ENCODE measurements around the gene CUL2. TPM values are rescaled to one million over a fixed set of nuclear protein-coding genes. Genes with fewer than 3 reads are reported as not detected.
"Not testable (repeated sequence)": the region's sequence is repeated elsewhere in the genome, so short reads cannot be mapped to it uniquely, and the experiment has no call there.

CUL2 gene
- polyA plus RNA-seq, 1 donor, result 34.6 TPM

- peak in 1 of 2 donors; percentile 55 for DNase-seq
These were observed 455 bp downstream of the CUL2 start for GRCh38 chr10:35089611-35090161.

GRCh38 chr10:35083242-35083641, 6.9 kb downstream of the CUL2 start:
- peaks cover 11% of the 10 kb centered on the region for H3K9me3 ChIP-seq (ENCODE audit: control insufficient read depth, low read depth, low read length)
- H3K27me3 ChIP-seq (ENCODE audit: control insufficient read depth, insufficient read depth, low read length), result no peaks in the 10 kb centered on the region
- no peak overlapping the region for H3K27ac ChIP-seq (ENCODE audit: low read length)
- H3K4me3 ChIP-seq (ENCODE audit: low read length), result no peak overlapping the region
- DNase-seq, result no peak
- WGBS (ENCODE audit: insufficient coverage, low lambda C conversion rate), result no CpG with 5 or more reads among the region's 1 CpG
- H3K36me3 ChIP-seq (ENCODE audit: control insufficient read depth, insufficient read depth, low read length), result peaks cover 8% of the 10 kb centered on the region
- H3K4me1 ChIP-seq (ENCODE audit: control insufficient read depth, insufficient read depth, low read length), result no peaks in the 10 kb centered on the region

More at GRCh38 chr10:35089611-35090161, 455 bp downstream of the CUL2 start:
- peak overlapping the region; percentile 88 for H3K4me3 ChIP-seq (ENCODE audit: low read length)
- peak overlapping the region; percentile 92 for H3K27ac ChIP-seq (ENCODE audit: low read length)
- peaks cover 3% of the 10 kb centered on the region for H3K4me1 ChIP-seq (ENCODE audit: control insufficient read depth, insufficient read depth, low read length)
- peaks cover 3% of the 10 kb centered on the region for H3K36me3 ChIP-seq (ENCODE audit: control insufficient read depth, insufficient read depth, low read length)
- H3K27me3 ChIP-seq (ENCODE audit: control insufficient read depth, insufficient read depth, low read length), result no peaks in the 10 kb centered on the region
- WGBS (ENCODE audit: insufficient coverage, low lambda C conversion rate), result no CpG with 5 or more reads among the region's 27 CpGs
- H3K9me3 ChIP-seq (ENCODE audit: control insufficient read depth, low read depth, low read length), result no peaks in the 10 kb centered on the region

DNA sequence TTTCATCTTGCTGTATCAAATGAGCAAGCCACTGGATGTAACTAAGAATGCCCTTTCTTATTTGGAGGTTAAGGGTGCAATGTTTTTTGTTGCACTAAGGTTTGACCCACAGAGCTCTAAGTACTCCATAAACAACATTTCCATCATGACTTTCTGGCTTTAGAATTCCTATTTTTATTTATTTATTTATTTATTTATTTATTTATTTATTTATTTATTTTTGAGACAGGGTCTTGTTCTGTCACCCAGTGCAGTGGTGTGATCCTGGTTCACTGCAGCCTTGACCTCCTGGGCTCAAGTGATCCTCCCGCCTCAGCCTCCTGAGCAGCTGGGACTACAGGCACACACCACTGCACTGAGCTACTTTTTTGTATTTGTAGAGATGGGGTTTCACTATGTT, 9.9 kb downstream of the CUL2 start:
- not testable (repeated sequence) for H3K36me3 ChIP-seq (ENCODE audit: control insufficient read depth, insufficient read depth, low read length); H3K4me3 ChIP-seq (ENCODE audit: low read length); DNase-seq; H3K4me1 ChIP-seq (ENCODE audit: control insufficient read depth, insufficient read depth, low read length); H3K27ac ChIP-seq (ENCODE audit: low read length); H3K27me3 ChIP-seq (ENCODE audit: control insufficient read depth, insufficient read depth, low read length)
- no CpG with 5 or more reads among the region's 1 CpG for WGBS (ENCODE audit: insufficient coverage, low lambda C conversion rate)
- peaks cover 11% of the 10 kb centered on the region for H3K9me3 ChIP-seq (ENCODE audit: control insufficient read depth, low read depth, low read length)

GRCh38 chr10:35079763-35080162, 10.4 kb downstream of the CUL2 start:
- Histone ChIP-seq H3K27ac (ENCODE audit: low read length) (no peak overlapping the region), H3K9me3 (ENCODE audit: control insufficient read depth, low read depth, low read length) (peaks cover 11% of the 10 kb centered on the region), H3K4me1 (ENCODE audit: control insufficient read depth, insufficient read depth, low read length) (no peaks in the 10 kb centered on the region), H3K36me3 (ENCODE audit: control insufficient read depth, insufficient read depth, low read length) (peaks cover 8% of the 10 kb centered on the region), H3K4me3 (ENCODE audit: low read length) (no peak overlapping the region), H3K27me3 (ENCODE audit: control insufficient read depth, insufficient read depth, low read length) (no peaks in the 10 kb centered on the region)
- WGBS (ENCODE audit: insufficient coverage, low lambda C conversion rate), result 100% methylated on average over 1 of the region's 3 CpGs
- no peak for DNase-seq

- Histone ChIP-seq H3K27ac (ENCODE audit: low read length) (no peak overlapping the region), H3K4me1 (ENCODE audit: control insufficient read depth, insufficient read depth, low read length) (no peaks in the 10 kb centered on the region), H3K36me3 (ENCODE audit: control insufficient read depth, insufficient read depth, low read length) (peaks cover 8% of the 10 kb centered on the region), H3K4me3 (ENCODE audit: low read length) (no peak overlapping the region), H3K9me3 (ENCODE audit: control insufficient read depth, low read depth, low read length) (peaks cover 11% of the 10 kb centered on the region), H3K27me3 (ENCODE audit: control insufficient read depth, insufficient read depth, low read length) (no peaks in the 10 kb centered on the region)
- no peak for DNase-seq
- 100% methylated on average over 1 of the region's 4 CpGs for WGBS (ENCODE audit: insufficient coverage, low lambda C conversion rate)
These were observed 10.9 kb downstream of the CUL2 start for GRCh38 chr10:35079265-35079664.

- no peaks in the 10 kb centered on the region for H3K9me3 ChIP-seq (ENCODE audit: control insufficient read depth, low read depth, low read length)
- no peaks in the 10 kb centered on the region for H3K4me1 ChIP-seq (ENCODE audit: control insufficient read depth, insufficient read depth, low read length)
- H3K27me3 ChIP-seq (ENCODE audit: control insufficient read depth, insufficient read depth, low read length), result no peaks in the 10 kb centered on the region
- H3K36me3 ChIP-seq (ENCODE audit: control insufficient read depth, insufficient read depth, low read length), result peaks cover 8% of the 10 kb centered on the region
- no peak overlapping the region for H3K4me3 ChIP-seq (ENCODE audit: low read length)
- H3K27ac ChIP-seq (ENCODE audit: low read length), result no peak overlapping the region
- DNase-seq, result no peak
- whole genome bisulfite sequencing (ENCODE audit: insufficient coverage, low lambda C conversion rate), result no CpG with 5 or more reads among the region's 3 CpGs
These were observed 14.9 kb downstream of the CUL2 start for GRCh38 chr10:35075228-35075627.

- Histone ChIP-seq H3K9me3 (ENCODE audit: control insufficient read depth, low read depth, low read length) (no peaks in the 10 kb centered on the region), H3K27me3 (ENCODE audit: control insufficient read depth, insufficient read depth, low read length) (no peaks in the 10 kb centered on the region), H3K36me3 (ENCODE audit: control insufficient read depth, insufficient read depth, low read length) (peaks cover 9% of the 10 kb centered on the region), H3K4me3 (ENCODE audit: low read length) (no peak overlapping the region), H3K27ac (ENCODE audit: low read length) (no peak overlapping the region), H3K4me1 (ENCODE audit: control insufficient read depth, insufficient read depth, low read length) (no peaks in the 10 kb centered on the region)
- WGBS (ENCODE audit: insufficient coverage, low lambda C conversion rate), result no CpG with 5 or more reads among the region's 4 CpGs
- DNase-seq, result no peak
These were observed 15.9 kb downstream of the CUL2 start for GRCh38 chr10:35074266-35074665.

- no peak for DNase-seq
- WGBS (ENCODE audit: insufficient coverage, low lambda C conversion rate), result no CpG with 5 or more reads among the region's 3 CpGs
- Histone ChIP-seq H3K36me3 (ENCODE audit: control insufficient read depth, insufficient read depth, low read length) (peaks cover 11% of the 10 kb centered on the region), H3K4me1 (ENCODE audit: control insufficient read depth, insufficient read depth, low read length) (no peaks in the 10 kb centered on the region), H3K27ac (ENCODE audit: low read length) (no peak overlapping the region), H3K9me3 (ENCODE audit: control insufficient read depth, low read depth, low read length) (no peaks in the 10 kb centered on the region), H3K4me3 (ENCODE audit: low read length) (no peak overlapping the region), H3K27me3 (ENCODE audit: control insufficient read depth, insufficient read depth, low read length) (no peaks in the 10 kb centered on the region)
These were observed 19.6 kb downstream of the CUL2 start for GRCh38 chr10:35070521-35070920.

- H3K36me3 ChIP-seq (ENCODE audit: control insufficient read depth, insufficient read depth, low read length), result peaks cover 42% of the 10 kb centered on the region
- WGBS (ENCODE audit: insufficient coverage, low lambda C conversion rate), result 89% methylated on average over 1 of the region's 3 CpGs
These were observed 26.2 kb downstream of the CUL2 start for GRCh38 chr10:35063837-35064454.

DNA sequence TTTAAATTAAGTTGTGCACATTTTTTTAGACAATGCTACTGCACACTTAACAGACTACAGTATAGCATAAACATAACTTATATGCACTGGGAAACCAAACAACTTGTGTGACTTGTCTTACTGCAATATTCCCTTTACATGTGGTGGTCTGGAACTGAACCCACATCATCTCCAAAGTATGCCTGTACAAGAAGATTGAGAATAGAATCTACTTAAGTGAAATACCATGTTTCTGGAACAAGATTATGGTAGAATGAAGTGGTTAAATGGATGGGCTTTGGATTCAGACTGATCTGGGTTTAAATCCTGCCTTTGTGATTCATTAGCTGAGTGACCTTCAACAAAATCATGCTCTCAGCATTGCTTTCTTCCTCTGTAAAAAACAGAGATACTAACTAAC, 30.7 kb downstream of the CUL2 start:
- Histone ChIP-seq H3K27me3 (ENCODE audit: control insufficient read depth, insufficient read depth, low read length) (no peaks in the 10 kb centered on the region), H3K4me1 (ENCODE audit: control insufficient read depth, insufficient read depth, low read length) (no peaks in the 10 kb centered on the region), H3K4me3 (ENCODE audit: low read length) (no peak overlapping the region), H3K36me3 (ENCODE audit: control insufficient read depth, insufficient read depth, low read length) (peaks cover 51% of the 10 kb centered on the region), H3K27ac (ENCODE audit: low read length) (no peak overlapping the region), H3K9me3 (ENCODE audit: control insufficient read depth, low read depth, low read length) (no peaks in the 10 kb centered on the region)
- no peak for DNase-seq

More at GRCh38 chr10:35063837-35064454, 26.2 kb downstream of the CUL2 start:
- Histone ChIP-seq H3K4me1 (ENCODE audit: control insufficient read depth, insufficient read depth, low read length) (no peaks in the 10 kb centered on the region), H3K27me3 (ENCODE audit: control insufficient read depth, insufficient read depth, low read length) (no peaks in the 10 kb centered on the region), H3K27ac (ENCODE audit: low read length) (no peak overlapping the region), H3K9me3 (ENCODE audit: control insufficient read depth, low read depth, low read length) (no peaks in the 10 kb centered on the region), H3K4me3 (ENCODE audit: low read length) (no peak overlapping the region)
- no peak for DNase-seq

DNA sequence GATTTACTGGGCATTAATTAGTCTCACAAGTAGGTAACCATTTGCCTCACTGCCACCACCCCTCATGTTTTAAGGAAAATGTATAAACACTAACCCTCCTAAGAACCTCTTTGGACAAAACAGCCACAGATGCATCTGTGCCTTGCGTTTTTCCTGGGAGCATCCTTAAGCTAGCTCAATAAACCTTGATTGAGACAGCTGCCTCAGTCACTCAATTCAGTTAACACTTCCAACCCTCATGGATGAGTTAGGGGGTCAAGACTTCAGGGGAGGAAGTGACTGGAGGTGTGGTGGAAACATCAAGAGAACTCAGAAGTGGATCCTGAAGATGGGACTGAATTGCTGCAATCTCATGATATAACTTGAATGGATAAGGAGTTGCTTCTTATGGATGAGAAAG, 31.5 kb downstream of the CUL2 start:
- DNase-seq, result no peak
- no CpG with 5 or more reads among the region's 1 CpG for WGBS (ENCODE audit: insufficient coverage, low lambda C conversion rate)
- no peaks in the 10 kb centered on the region for H3K9me3 ChIP-seq (ENCODE audit: control insufficient read depth, low read depth, low read length)
- no peak overlapping the region for H3K27ac ChIP-seq (ENCODE audit: low read length)
- H3K4me3 ChIP-seq (ENCODE audit: low read length), result no peak overlapping the region
- H3K4me1 ChIP-seq (ENCODE audit: control insufficient read depth, insufficient read depth, low read length), result no peaks in the 10 kb centered on the region
- peaks cover 49% of the 10 kb centered on the region for H3K36me3 ChIP-seq (ENCODE audit: control insufficient read depth, insufficient read depth, low read length)
- no peaks in the 10 kb centered on the region for H3K27me3 ChIP-seq (ENCODE audit: control insufficient read depth, insufficient read depth, low read length)

Measured in large intestine (tissue), 3 donors.